GDM1 (cell line): ENCODE measurements around the gene TRAF6.
"Not testable (repeated sequence)": the region's sequence is repeated elsewhere in the genome, so short reads cannot be mapped to it uniquely, and the experiment has no call there.

Experiments used
- DNase-seq: peaks from one replicate; lab custom pipeline; 2025; lab: John Stamatoyannopoulos, UW

Gene TRAF6

GRCh38 chr11:36509694-36510593 is at the start of gene TRAF6:
Gene TRAF6, minus strand, starts transcription at chr11:36510272. Its CDS starts 8,757 bp downstream, at chr11:36501515.
- DNase-seq = peak; percentile 77

GRCh38 chr11:36558571-36559413 is 48.7 kb upstream of the TRAF6 start:
- no peak for DNase-seq

GRCh38 chr11:36557991-36558390 is 47.9 kb upstream of the TRAF6 start:
- DNase-seq = no peak

- DNase-seq = not testable (repeated sequence)
These were observed 47.3 kb upstream of the TRAF6 start for GRCh38 chr11:36557390-36557789.

GRCh38 chr11:36550385-36551115 is 40.5 kb upstream of the TRAF6 start:
- DNase-seq = no peak

GRCh38 chr11:36540998-36541397 is 30.9 kb upstream of the TRAF6 start:
- DNase-seq = no peak

GRCh38 chr11:36534276-36534840 is 24.3 kb upstream of the TRAF6 start:
- DNase-seq = no peak

GRCh38 chr11:36532941-36533601 is 23.0 kb upstream of the TRAF6 start:
- peak; percentile 19 for DNase-seq

- no peak for DNase-seq
These were observed 20.8 kb upstream of the TRAF6 start for GRCh38 chr11:36530840-36531239.

GRCh38 chr11:36513965-36514364 is 3.9 kb upstream of the TRAF6 start:
- no peak for DNase-seq

- DNase-seq = no peak
These were observed 1.9 kb upstream of the TRAF6 start for GRCh38 chr11:36512016-36512415.

- DNase-seq = not testable (repeated sequence)
These were observed 990 bp upstream of the TRAF6 start for GRCh38 chr11:36511062-36511461.

GRCh38 chr11:36510594-36510942 is 496 bp upstream of the TRAF6 start:
- DNase-seq = no peak

- DNase-seq = no peak
These were observed 852 bp downstream of the TRAF6 start for GRCh38 chr11:36509201-36509639.

GRCh38 chr11:36508743-36509142 is 1.3 kb downstream of the TRAF6 start:
- DNase-seq = no peak

- no peak for DNase-seq
These were observed 2.1 kb downstream of the TRAF6 start for GRCh38 chr11:36507824-36508489.

GRCh38 chr11:36501236-36501635 is 8.8 kb downstream of the TRAF6 start:
- no peak for DNase-seq

GRCh38 chr11:36500315-36500721 is 9.8 kb downstream of the TRAF6 start:
- DNase-seq = no peak

- DNase-seq = no peak
These were observed 10.8 kb downstream of the TRAF6 start for GRCh38 chr11:36499315-36499714.

- DNase-seq = no peak
These were observed 11.4 kb downstream of the TRAF6 start for GRCh38 chr11:36498721-36499120.

GRCh38 chr11:36493332-36493731 is 16.7 kb downstream of the TRAF6 start:
- DNase-seq = no peak
